H9 (cell line): Measurements from ENCODE around the gene SLC38A1. TPM values are rescaled to one million over a fixed set of nuclear protein-coding genes. Genes with fewer than 3 reads are reported as not detected.

ENCODE experiments used
- DNase-seq: peaks from one replicate; pipeline ENCODE4 v3.0.0-alpha.2; 2017
- H2AFZ ChIP-seq: one replicate; pipeline ENCODE4 v1.6.1; 2013; ENCODE audit warnings: mild to moderate bottlenecking, low read length, control low read depth, moderate library complexity
- H2AK5ac ChIP-seq: 2 replicates; pipeline ENCODE4 v1.6.1; 2013; ENCODE audit warnings: low read length, control low read depth, mixed read lengths; ENCODE audit not compliant: insufficient read length
- H2BK120ac ChIP-seq: one replicate; pipeline ENCODE4 v1.6.1; 2013; ENCODE audit warnings: low read depth, mild to moderate bottlenecking, low read length, control low read depth, inconsistent platforms; ENCODE audit not compliant: poor library complexity, severe bottlenecking
- H2BK12ac ChIP-seq: 2 replicates; pipeline ENCODE4 v1.6.1; 2013; ENCODE audit warnings: low read length, control low read depth, mixed read lengths, low read depth; ENCODE audit not compliant: insufficient read length
- H2BK15ac ChIP-seq: 2 replicates; pipeline ENCODE4 v1.6.1; 2013; ENCODE audit warnings: low read depth, low read length, control low read depth
- H2BK20ac ChIP-seq: one replicate; pipeline ENCODE4 v1.6.1; 2013; ENCODE audit warnings: low read depth, mild to moderate bottlenecking, low read length, control low read depth, inconsistent platforms; ENCODE audit not compliant: poor library complexity, severe bottlenecking
- H2BK5ac ChIP-seq: 2 replicates; pipeline ENCODE4 v1.6.1; 2013; ENCODE audit warnings: low read length, control low read depth, mixed read lengths; ENCODE audit not compliant: insufficient read length
- H3K14ac ChIP-seq: 2 replicates; pipeline ENCODE4 v1.6.1; 2013; ENCODE audit warnings: low read length, control low read depth; ENCODE audit not compliant: insufficient read depth
- H3K18ac ChIP-seq: 2 replicates; pipeline ENCODE4 v1.6.1; 2013; ENCODE audit warnings: low read depth, mild to moderate bottlenecking, mixed read lengths, low read length, control low read depth; ENCODE audit not compliant: insufficient read length
- H3K23ac ChIP-seq: 2 replicates; pipeline ENCODE4 v1.6.1; 2013; ENCODE audit warnings: low read length, control low read depth, mixed read lengths, low read depth; ENCODE audit not compliant: insufficient read length
- H3K23me2 ChIP-seq: 2 replicates; pipeline ENCODE4 v1.6.1; 2013; ENCODE audit warnings: low read depth, mild to moderate bottlenecking, mixed read lengths, low read length, control low read depth; ENCODE audit not compliant: insufficient read length, poor library complexity, severe bottlenecking
- H3K27ac ChIP-seq: 2 replicates; pipeline ENCODE4 v1.5.1; 2013; ENCODE audit warnings: low read length, control low read depth, mixed read lengths, low read depth; ENCODE audit not compliant: insufficient read length
- H3K27me3 ChIP-seq: 2 replicates; pipeline ENCODE4 v1.6.1; 2013; ENCODE audit warnings: low read length, control low read depth, inconsistent platforms; ENCODE audit not compliant: insufficient read depth
- H3K4ac ChIP-seq: 2 replicates; pipeline ENCODE4 v1.6.1; 2013; ENCODE audit warnings: low read depth, mild to moderate bottlenecking, control low read depth, inconsistent platforms, low read length, moderate library complexity
- H3K4me1 ChIP-seq: 2 replicates; pipeline ENCODE4 v1.6.1; 2013; ENCODE audit warnings: low read length, control low read depth, inconsistent platforms; ENCODE audit not compliant: insufficient read depth
- H3K4me2 ChIP-seq: 2 replicates; pipeline ENCODE4 v1.6.1; 2013; ENCODE audit warnings: low read length, control low read depth, mixed read lengths; ENCODE audit not compliant: insufficient read length, insufficient read depth
- H3K56ac ChIP-seq: 2 replicates; pipeline ENCODE4 v1.6.1; 2013; ENCODE audit warnings: low read depth, mild to moderate bottlenecking, mixed read lengths, low read length, control low read depth; ENCODE audit not compliant: insufficient read length
- H3K79me1 ChIP-seq: 2 replicates; pipeline ENCODE4 v1.6.1; 2013; ENCODE audit warnings: low read depth, mild to moderate bottlenecking, moderate library complexity, low read length, control low read depth, inconsistent platforms; ENCODE audit not compliant: insufficient read depth, poor library complexity, severe bottlenecking
- H3K79me2 ChIP-seq: 2 replicates; pipeline ENCODE4 v1.6.1; 2013; ENCODE audit warnings: low read length, control low read depth, inconsistent platforms; ENCODE audit not compliant: insufficient read depth
- H3K9ac ChIP-seq: 2 replicates; pipeline ENCODE4 v1.6.1; 2013; ENCODE audit warnings: low read length, control low read depth, mixed read lengths; ENCODE audit not compliant: insufficient read length; ENCODE audit errors: extremely low read depth
- H3K9me3 ChIP-seq: one replicate; pipeline ENCODE4 v1.6.1; 2013; ENCODE audit warnings: low read depth, low read length, inconsistent platforms; ENCODE audit not compliant: control insufficient read depth
- H3T11ph ChIP-seq: one replicate; pipeline ENCODE4 v1.6.1; 2013; ENCODE audit warnings: mild to moderate bottlenecking, low read length, control low read depth, inconsistent platforms
- H4K20me1 ChIP-seq: one replicate; pipeline ENCODE4 v1.6.1; 2013; ENCODE audit not compliant: control insufficient read depth, insufficient read length, insufficient read depth
- H4K5ac ChIP-seq: 2 replicates; pipeline ENCODE4 v1.6.1; 2013; ENCODE audit warnings: low read depth, mild to moderate bottlenecking, mixed read lengths, low read length, control low read depth; ENCODE audit not compliant: insufficient read length
- H4K8ac ChIP-seq: replicated peaks from 2 replicates; pipeline ENCODE4 v1.6.1; 2013; ENCODE audit warnings: low read length, control low read depth, mixed read lengths, low read depth; ENCODE audit not compliant: insufficient read length
- H4K91ac ChIP-seq: 2 replicates; pipeline ENCODE4 v1.6.1; 2013; ENCODE audit warnings: low read depth, mild to moderate bottlenecking, moderate library complexity, mixed read lengths, low read length, control low read depth; ENCODE audit not compliant: insufficient read length
- H3K27ac Mint-ChIP-seq, 3 experiments: 2 replicates in 2 of 3; 3 replicates in 1 of 3; pipeline ENCODE4 v1.8.0; 2020 to 2021; ENCODE audit warnings: mixed read lengths in 3 of 3, mild to moderate bottlenecking in 1 of 3, moderate library complexity in 1 of 3
- H3K27me3 Mint-ChIP-seq: 2 replicates; pipeline ENCODE4 v1.8.0; 2021; ENCODE audit warnings: low read depth, mild to moderate bottlenecking, moderate library complexity, mixed read lengths
- H3K36me3 Mint-ChIP-seq, 3 experiments: 2 replicates in 2 of 3; 3 replicates in 1 of 3; pipeline ENCODE4 v1.8.0; 2020 to 2021; ENCODE audit warnings: low read depth in 3 of 3, mixed read lengths in 3 of 3; ENCODE audit not compliant: insufficient read depth in 1 of 3
- H3K4me1 Mint-ChIP-seq, 2 experiments: 2 replicates each; pipeline ENCODE4 v1.8.0; 2020; ENCODE audit warnings: mixed read lengths in 2 of 2
- H3K4me3 Mint-ChIP-seq, 2 experiments: 2 replicates in 1 of 2; 3 replicates in 1 of 2; pipeline ENCODE4 v1.8.0; 2020 to 2021; ENCODE audit warnings: mild to moderate bottlenecking in 2 of 2, mixed read lengths in 2 of 2, moderate library complexity in 1 of 2
- H3K9me3 Mint-ChIP-seq, 2 experiments: 2 replicates in 1 of 2; 3 replicates in 1 of 2; pipeline ENCODE4 v1.8.0; 2020; ENCODE audit warnings: mild to moderate bottlenecking in 2 of 2, mixed read lengths in 2 of 2, moderate library complexity in 1 of 2
- WGBS: extraction: QIAGEN DNeasy Blood & Tissue Kit; methylation state at CpG from one replicate; pipeline ENCODE4 v1.1.7; 2013; ENCODE audit warnings: missing lambda C conversion rate, low lambda C conversion rate, mixed read lengths; ENCODE audit not compliant: insufficient read length; ENCODE audit errors: extremely low coverage; 5-methylcytosine and 5-hydroxymethylcytosine counted together
- total RNA-seq: library from RNA; stranded (reverse); gene quantifications from 2 replicates; pipeline ENCODE4 v1.2.1, GENCODE V29; 2021
- TF ChIP-seq, protein P1 (sequence below): fragments of 200-600 bp; sonication (generic); conservative IDR thresholded peaks from 3 replicates; pipeline ENCODE4 v1.8.0; 2021; ENCODE audit warnings: antibody characterized with exemption, mild to moderate bottlenecking

Gene SLC38A1
- total RNA-seq, 1 experiment from 2014 or later = 216 TPM

GRCh38 chr12:46224386-46224785, 44.5 kb downstream of the SLC38A1 start:
- H3K4me3 Mint-ChIP-seq = no peak overlapping the region
- Histone ChIP-seq H3K18ac (no peak overlapping the region), H3K4ac (no peak overlapping the region), H4K5ac (no peak overlapping the region), H4K20me1 (no peaks in the 10 kb centered on the region), H3K14ac (no peak overlapping the region), H3K79me2 (no peaks in the 10 kb centered on the region; the same call in 1 of the 2 replicates), H3T11ph (no peak overlapping the region), H2BK12ac (no peak overlapping the region), H3K4me1 (no peaks in the 10 kb centered on the region; the same call in 1 of the 2 replicates), H3K9me3 (no peaks in the 10 kb centered on the region), H2BK120ac (no peak overlapping the region), H3K23me2 (no peaks in the 10 kb centered on the region), H2BK5ac (no peak overlapping the region), H3K9ac (no peak overlapping the region), H2AK5ac (no peak overlapping the region), H3K23ac (no peak overlapping the region), H4K91ac (no peak overlapping the region), H2AFZ (no peak overlapping the region), H3K4me2 (no peak overlapping the region), H3K27ac (no peak overlapping the region), H2BK15ac (no peak overlapping the region), H3K27me3 (no peaks in the 10 kb centered on the region), H3K79me1 (peaks cover 4% of the 10 kb centered on the region), H2BK20ac (no peak overlapping the region), H3K56ac (no peak overlapping the region), H4K8ac (no peak overlapping the region)
- H3K9me3 Mint-ChIP-seq = no peaks in the 10 kb centered on the region
- peaks cover 38 to 93% (median 69%) of the 10 kb centered on the region in 3 experiments; a peak in 6 of 7 replicates for H3K36me3 Mint-ChIP-seq
- no peak for DNase-seq
- TF ChIP-seq, protein P1, sequence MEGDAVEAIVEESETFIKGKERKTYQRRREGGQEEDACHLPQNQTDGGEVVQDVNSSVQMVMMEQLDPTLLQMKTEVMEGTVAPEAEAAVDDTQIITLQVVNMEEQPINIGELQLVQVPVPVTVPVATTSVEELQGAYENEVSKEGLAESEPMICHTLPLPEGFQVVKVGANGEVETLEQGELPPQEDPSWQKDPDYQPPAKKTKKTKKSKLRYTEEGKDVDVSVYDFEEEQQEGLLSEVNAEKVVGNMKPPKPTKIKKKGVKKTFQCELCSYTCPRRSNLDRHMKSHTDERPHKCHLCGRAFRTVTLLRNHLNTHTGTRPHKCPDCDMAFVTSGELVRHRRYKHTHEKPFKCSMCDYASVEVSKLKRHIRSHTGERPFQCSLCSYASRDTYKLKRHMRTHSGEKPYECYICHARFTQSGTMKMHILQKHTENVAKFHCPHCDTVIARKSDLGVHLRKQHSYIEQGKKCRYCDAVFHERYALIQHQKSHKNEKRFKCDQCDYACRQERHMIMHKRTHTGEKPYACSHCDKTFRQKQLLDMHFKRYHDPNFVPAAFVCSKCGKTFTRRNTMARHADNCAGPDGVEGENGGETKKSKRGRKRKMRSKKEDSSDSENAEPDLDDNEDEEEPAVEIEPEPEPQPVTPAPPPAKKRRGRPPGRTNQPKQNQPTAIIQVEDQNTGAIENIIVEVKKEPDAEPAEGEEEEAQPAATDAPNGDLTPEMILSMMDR = no peak
- no CpG with 5 or more reads among the region's 1 CpG for WGBS
- H3K27ac Mint-ChIP-seq = no peak overlapping the region
- peaks cover 28 to 33% of the 10 kb centered on the region in 2 experiments for H3K4me1 Mint-ChIP-seq
- H3K27me3 Mint-ChIP-seq = no peaks in the 10 kb centered on the region
